ENCODE data around the gene HOXD10. TPM values are rescaled to one million over a fixed set of nuclear protein-coding genes. Genes with fewer than 3 reads are reported as not detected.

The HOXD10 gene
- total RNA-seq, 1 donor: 58.7 TPM

DNA sequence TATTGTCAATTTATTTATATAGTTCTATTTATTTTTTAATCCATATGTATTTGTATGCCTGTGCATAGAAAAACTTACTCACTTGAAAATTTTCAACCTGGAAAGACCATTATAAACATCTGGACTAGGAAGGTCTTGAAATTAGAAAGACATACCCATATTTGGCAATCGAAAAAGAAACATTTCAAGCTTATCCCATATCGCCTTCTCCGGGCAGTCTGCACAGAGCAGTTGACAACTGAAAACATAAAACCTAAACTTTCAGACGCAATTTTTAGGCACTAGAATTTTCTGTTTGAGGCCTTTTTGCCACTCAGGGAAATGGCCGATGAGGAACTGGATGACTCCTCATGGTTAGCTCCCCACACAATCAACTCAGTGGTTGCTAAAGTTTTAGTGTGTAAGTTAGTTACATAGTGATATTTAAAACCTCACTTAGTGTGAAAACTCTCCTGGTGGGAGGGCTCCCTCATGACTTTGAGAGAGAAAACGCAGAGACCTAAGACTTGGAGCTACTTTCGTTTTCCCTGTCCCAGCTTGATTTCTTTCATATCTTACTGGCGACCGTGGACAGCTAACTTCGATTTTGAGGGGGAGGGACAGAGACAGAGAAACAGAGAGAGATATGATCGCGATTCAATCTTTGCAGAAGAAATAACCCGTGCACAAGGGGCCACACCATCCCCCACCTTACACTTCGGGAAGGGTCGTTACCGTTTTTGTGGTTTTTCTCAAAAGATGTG, 20.2 kb upstream of the HOXD10 start:
- peak; percentile 32 for DNase-seq (ENCODE audit: low read depth)
- TF ChIP-seq, protein P1, sequence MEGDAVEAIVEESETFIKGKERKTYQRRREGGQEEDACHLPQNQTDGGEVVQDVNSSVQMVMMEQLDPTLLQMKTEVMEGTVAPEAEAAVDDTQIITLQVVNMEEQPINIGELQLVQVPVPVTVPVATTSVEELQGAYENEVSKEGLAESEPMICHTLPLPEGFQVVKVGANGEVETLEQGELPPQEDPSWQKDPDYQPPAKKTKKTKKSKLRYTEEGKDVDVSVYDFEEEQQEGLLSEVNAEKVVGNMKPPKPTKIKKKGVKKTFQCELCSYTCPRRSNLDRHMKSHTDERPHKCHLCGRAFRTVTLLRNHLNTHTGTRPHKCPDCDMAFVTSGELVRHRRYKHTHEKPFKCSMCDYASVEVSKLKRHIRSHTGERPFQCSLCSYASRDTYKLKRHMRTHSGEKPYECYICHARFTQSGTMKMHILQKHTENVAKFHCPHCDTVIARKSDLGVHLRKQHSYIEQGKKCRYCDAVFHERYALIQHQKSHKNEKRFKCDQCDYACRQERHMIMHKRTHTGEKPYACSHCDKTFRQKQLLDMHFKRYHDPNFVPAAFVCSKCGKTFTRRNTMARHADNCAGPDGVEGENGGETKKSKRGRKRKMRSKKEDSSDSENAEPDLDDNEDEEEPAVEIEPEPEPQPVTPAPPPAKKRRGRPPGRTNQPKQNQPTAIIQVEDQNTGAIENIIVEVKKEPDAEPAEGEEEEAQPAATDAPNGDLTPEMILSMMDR (IDR thresholded peaks at IDR 0.05; ENCODE audit: insufficient read depth, low read depth, low read length): no peak

DNA sequence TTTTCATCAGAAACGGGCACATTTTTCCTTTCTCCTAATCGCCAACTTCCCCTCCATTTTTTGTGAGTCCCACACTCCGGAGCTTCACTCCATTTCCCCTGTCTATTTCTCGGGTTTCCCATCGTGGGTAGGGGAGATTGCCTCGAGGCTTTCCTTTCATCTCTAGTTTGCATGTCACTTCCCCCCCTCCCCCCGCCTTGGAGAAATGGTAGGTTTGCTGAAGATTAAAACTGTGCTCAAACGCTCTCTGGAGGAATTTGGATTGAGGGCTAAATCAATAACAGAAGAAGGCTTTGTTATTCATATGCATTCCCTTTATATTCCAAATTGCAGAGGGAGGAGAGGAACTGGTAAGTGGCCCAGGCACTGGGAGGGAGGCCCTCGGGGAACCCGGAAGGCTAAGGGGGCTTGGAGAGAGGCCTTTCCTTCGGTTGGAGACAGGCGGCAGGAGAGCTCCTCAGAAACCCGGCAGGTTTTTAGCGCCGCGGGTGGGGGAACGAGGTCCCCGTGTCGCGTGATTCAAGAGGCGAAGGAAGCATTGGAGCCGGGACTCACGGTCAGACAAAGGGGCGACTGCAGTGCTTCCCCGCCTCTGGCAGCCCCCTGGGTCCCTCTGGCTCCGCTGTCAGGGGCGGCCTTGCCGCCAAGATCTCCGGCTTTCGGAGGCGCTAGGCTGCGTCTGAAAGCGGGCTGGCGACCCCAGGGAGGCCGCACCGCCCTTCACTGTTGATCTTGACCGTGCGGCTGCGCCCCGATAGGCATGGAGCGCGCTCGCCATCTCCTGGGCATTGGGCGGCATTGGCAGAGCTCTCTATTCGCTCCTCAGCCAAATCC, 19.4 kb upstream of the HOXD10 start:
- H3K4me3 ChIP-seq (ENCODE audit: low read depth, low read length): peak overlapping the region; percentile 49
- DNase-seq (ENCODE audit: low read depth): peak; percentile 58
- TF ChIP-seq, protein P1 (IDR thresholded peaks at IDR 0.05; ENCODE audit: insufficient read depth, low read depth, low read length): peak; percentile 78

More for the DNA sequence above, 20.2 kb upstream of the HOXD10 start:
- H3K4me3 ChIP-seq (ENCODE audit: low read depth, low read length): peak overlapping the region; percentile 49

DNA sequence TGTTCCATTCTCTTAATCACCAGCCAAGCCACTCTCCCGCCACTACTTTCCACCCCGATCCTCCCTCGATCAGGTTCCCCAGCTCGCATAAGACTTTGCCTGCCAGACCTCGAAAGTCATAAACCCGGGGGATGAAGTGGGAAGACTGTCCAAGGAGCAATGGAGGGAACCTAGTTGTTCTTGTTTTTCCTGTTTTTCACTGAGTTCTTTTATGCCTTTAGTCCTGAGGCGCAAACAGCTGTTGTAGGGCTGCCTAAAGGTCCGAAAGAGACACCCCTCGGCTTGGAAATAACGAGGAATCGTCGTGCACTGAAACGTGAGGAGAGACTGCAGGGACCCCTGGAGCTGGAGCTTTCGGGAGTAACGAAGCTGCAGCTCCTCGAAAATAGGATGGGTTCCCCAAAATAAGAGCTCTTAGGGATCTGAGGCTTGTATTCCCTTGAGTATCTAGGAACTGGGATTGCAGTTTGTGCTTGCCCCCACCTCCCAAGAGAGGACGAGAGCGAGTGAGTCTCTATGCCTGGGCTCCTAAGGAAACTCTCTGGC, 18.7 kb upstream of the HOXD10 start:
- no peak for DNase-seq (ENCODE audit: low read depth)
- H3K4me3 ChIP-seq (ENCODE audit: low read depth, low read length): no peak overlapping the region
- TF ChIP-seq, protein P1 (IDR thresholded peaks at IDR 0.05; ENCODE audit: insufficient read depth, low read depth, low read length): no peak

DNA sequence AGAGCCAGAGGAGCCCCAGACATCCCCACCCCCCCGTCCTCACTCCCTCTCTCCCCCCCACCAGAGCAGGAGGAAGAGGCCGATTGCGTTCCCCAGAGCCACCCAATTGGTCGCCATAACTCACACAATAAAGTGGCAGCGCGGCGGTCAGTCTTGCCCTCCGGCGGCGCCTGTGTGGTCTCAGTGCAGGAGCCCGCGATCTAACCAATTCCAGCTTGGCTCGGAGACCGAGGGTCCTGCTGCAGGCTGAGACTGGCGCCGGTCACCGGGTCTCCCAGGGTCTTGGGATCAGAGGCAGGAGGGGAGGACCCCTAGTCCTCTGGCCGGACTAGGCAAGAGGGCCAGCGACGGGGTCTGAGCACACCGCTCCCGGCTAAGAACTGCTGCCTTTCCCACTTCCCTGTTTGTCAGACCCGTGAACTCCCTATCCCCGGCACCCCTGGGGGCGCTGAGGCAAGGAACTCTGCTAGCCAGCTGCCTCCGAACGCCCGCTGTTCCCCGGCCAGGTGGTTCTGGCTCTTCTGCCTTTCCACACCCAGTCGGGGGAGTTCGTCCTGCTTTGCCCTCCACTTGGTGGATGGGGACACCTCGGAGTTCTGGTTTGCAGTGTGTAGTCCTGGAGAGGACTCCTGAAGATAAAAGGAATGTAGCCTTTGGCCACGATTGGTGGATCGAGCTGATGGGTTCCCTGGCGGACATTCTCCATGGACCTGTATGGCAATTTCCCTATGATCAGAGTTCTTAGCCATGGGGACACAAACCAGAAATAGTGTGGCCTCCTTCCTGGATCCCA, 18.0 kb upstream of the HOXD10 start:
- H3K4me3 ChIP-seq (ENCODE audit: low read depth, low read length): no peak overlapping the region
- TF ChIP-seq, protein P1 (IDR thresholded peaks at IDR 0.05; ENCODE audit: insufficient read depth, low read depth, low read length): no peak
- no peak for DNase-seq (ENCODE audit: low read depth)

DNA sequence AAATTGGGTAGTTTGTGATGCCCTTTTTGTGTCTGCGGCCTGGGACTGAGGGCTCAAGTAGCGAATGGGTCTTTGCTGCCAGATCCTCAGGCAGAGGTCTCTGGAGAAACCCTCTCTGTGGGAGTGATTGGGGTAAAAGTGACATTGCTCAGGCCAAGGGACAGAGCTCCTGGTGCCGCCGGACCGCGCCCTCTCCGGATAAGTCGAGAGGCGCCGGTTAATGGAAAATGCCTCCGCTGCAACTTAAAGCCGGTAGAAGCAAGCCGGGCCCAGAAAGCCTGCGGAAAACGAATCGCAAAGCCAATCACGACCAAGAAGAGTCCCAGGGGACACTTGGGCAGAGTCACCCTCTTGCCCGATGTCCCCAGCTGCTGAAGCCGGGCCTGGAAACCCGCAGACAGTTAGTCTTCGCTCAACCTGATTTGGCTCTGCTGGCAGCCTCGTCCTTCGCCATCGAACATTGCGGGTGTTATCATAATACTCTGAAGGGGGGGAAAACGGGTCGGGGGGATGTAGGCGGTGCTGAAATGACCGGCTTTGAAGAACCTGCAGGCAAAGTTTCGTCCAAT, 17.3 kb upstream of the HOXD10 start:
- no peak for DNase-seq (ENCODE audit: low read depth)
- no peak overlapping the region for H3K4me3 ChIP-seq (ENCODE audit: low read depth, low read length)
- TF ChIP-seq, protein P1 (IDR thresholded peaks at IDR 0.05; ENCODE audit: insufficient read depth, low read depth, low read length): no peak

All from fibroblast of villous mesenchyme (primary cell).